Subcutaneous adipose tissue (tissue), 4 donors: ENCODE measurements around the gene AMZ1. TPM values are rescaled to one million over a fixed set of nuclear protein-coding genes. Genes with fewer than 3 reads are reported as not detected.

Experiments used
- CTCF ChIP-seq: fragments of 450-650 bp; IDR thresholded peaks from one replicate; pipeline ENCODE4 v1.5.1; 2016; ENCODE audit warnings: low read depth, mild to moderate bottlenecking, control low read depth, antibody characterized with exemption, moderate library complexity
- total RNA-seq, 4 donors: library from RNA; depleted of rRNA; stranded (reverse); fragments of >200 nt; gene quantifications; one replicate each; pipeline ENCODE4 v1.1.0, GENCODE V29; 2016

Gene AMZ1
- total RNA-seq, 4 donors from 2014 or later: 0.19 to 0.68 (median 0.22) TPM; not detected in 1

- TF ChIP-seq CTCF: no peak
These were observed 73.9 kb downstream of the AMZ1 start for GRCh38 chr7:2761801-2762497.

- no peak for TF ChIP-seq CTCF
These were observed 75.6 kb downstream of the AMZ1 start for GRCh38 chr7:2763597-2763996.

GRCh38 chr7:2764621-2765020, 76.6 kb downstream of the AMZ1 start:
- no peak for TF ChIP-seq CTCF

Other genes with a start within 250 kb of the AMZ1 start
- not detected for gene GRIFIN, start 211.8 kb upstream of the AMZ1 start, total RNA-seq
- gene LFNG, start 168.4 kb upstream of the AMZ1 start, total RNA-seq: 10 to 100 TPM in 3 of 4 donors, 1 to 10 TPM in 1; 6.8 to 21.1 (median 14.5) TPM
- 10 to 100 TPM; 11.7 to 42.2 (median 19.8) TPM for gene BRAT1, start 132.7 kb upstream of the AMZ1 start, total RNA-seq
- gene IQCE, start 129.2 kb upstream of the AMZ1 start, total RNA-seq: 10 to 100 TPM in 3 of 4 donors, 1 to 10 TPM in 1; 9.0 to 20.7 (median 12.6) TPM
- 10 to 100 TPM; 16.0 to 45.4 (median 21.5) TPM for gene TTYH3, start 56.2 kb upstream of the AMZ1 start, total RNA-seq
- 10 to 100 TPM; 23.3 to 30.5 (median 28.7) TPM for gene GNA12, start 156.1 kb downstream of the AMZ1 start, total RNA-seq